H9 (cell line): ENCODE results near the gene CALHM1. TPM values are rescaled to one million over a fixed set of nuclear protein-coding genes. Genes with fewer than 3 reads are reported as not detected.

Experiments
- DNase-seq: peaks from one replicate; pipeline ENCODE4 v3.0.0-alpha.2; 2017
- H2AFZ ChIP-seq: one replicate; pipeline ENCODE4 v1.6.1; 2013; ENCODE audit warnings: mild to moderate bottlenecking, low read length, control low read depth, moderate library complexity
- H2AK5ac ChIP-seq: 2 replicates; pipeline ENCODE4 v1.6.1; 2013; ENCODE audit warnings: low read length, control low read depth, mixed read lengths; ENCODE audit not compliant: insufficient read length
- H2BK120ac ChIP-seq: one replicate; pipeline ENCODE4 v1.6.1; 2013; ENCODE audit warnings: low read depth, mild to moderate bottlenecking, low read length, control low read depth, inconsistent platforms; ENCODE audit not compliant: poor library complexity, severe bottlenecking
- H2BK12ac ChIP-seq: 2 replicates; pipeline ENCODE4 v1.6.1; 2013; ENCODE audit warnings: low read length, control low read depth, mixed read lengths, low read depth; ENCODE audit not compliant: insufficient read length
- H2BK15ac ChIP-seq: 2 replicates; pipeline ENCODE4 v1.6.1; 2013; ENCODE audit warnings: low read depth, low read length, control low read depth
- H2BK20ac ChIP-seq: one replicate; pipeline ENCODE4 v1.6.1; 2013; ENCODE audit warnings: low read depth, mild to moderate bottlenecking, low read length, control low read depth, inconsistent platforms; ENCODE audit not compliant: poor library complexity, severe bottlenecking
- H2BK5ac ChIP-seq: 2 replicates; pipeline ENCODE4 v1.6.1; 2013; ENCODE audit warnings: low read length, control low read depth, mixed read lengths; ENCODE audit not compliant: insufficient read length
- H3K14ac ChIP-seq: 2 replicates; pipeline ENCODE4 v1.6.1; 2013; ENCODE audit warnings: low read length, control low read depth; ENCODE audit not compliant: insufficient read depth
- H3K18ac ChIP-seq: 2 replicates; pipeline ENCODE4 v1.6.1; 2013; ENCODE audit warnings: low read depth, mild to moderate bottlenecking, mixed read lengths, low read length, control low read depth; ENCODE audit not compliant: insufficient read length
- H3K23ac ChIP-seq: 2 replicates; pipeline ENCODE4 v1.6.1; 2013; ENCODE audit warnings: low read length, control low read depth, mixed read lengths, low read depth; ENCODE audit not compliant: insufficient read length
- H3K23me2 ChIP-seq: 2 replicates; pipeline ENCODE4 v1.6.1; 2013; ENCODE audit warnings: low read depth, mild to moderate bottlenecking, mixed read lengths, low read length, control low read depth; ENCODE audit not compliant: insufficient read length, poor library complexity, severe bottlenecking
- H3K27ac ChIP-seq: 2 replicates; pipeline ENCODE4 v1.5.1; 2013; ENCODE audit warnings: low read length, control low read depth, mixed read lengths, low read depth; ENCODE audit not compliant: insufficient read length
- H3K27me3 ChIP-seq: 2 replicates; pipeline ENCODE4 v1.6.1; 2013; ENCODE audit warnings: low read length, control low read depth, inconsistent platforms; ENCODE audit not compliant: insufficient read depth
- H3K4ac ChIP-seq: 2 replicates; pipeline ENCODE4 v1.6.1; 2013; ENCODE audit warnings: low read depth, mild to moderate bottlenecking, control low read depth, inconsistent platforms, low read length, moderate library complexity
- H3K4me1 ChIP-seq: 2 replicates; pipeline ENCODE4 v1.6.1; 2013; ENCODE audit warnings: low read length, control low read depth, inconsistent platforms; ENCODE audit not compliant: insufficient read depth
- H3K4me2 ChIP-seq: 2 replicates; pipeline ENCODE4 v1.6.1; 2013; ENCODE audit warnings: low read length, control low read depth, mixed read lengths; ENCODE audit not compliant: insufficient read length, insufficient read depth
- H3K56ac ChIP-seq: 2 replicates; pipeline ENCODE4 v1.6.1; 2013; ENCODE audit warnings: low read depth, mild to moderate bottlenecking, mixed read lengths, low read length, control low read depth; ENCODE audit not compliant: insufficient read length
- H3K79me1 ChIP-seq: 2 replicates; pipeline ENCODE4 v1.6.1; 2013; ENCODE audit warnings: low read depth, mild to moderate bottlenecking, moderate library complexity, low read length, control low read depth, inconsistent platforms; ENCODE audit not compliant: insufficient read depth, poor library complexity, severe bottlenecking
- H3K79me2 ChIP-seq: 2 replicates; pipeline ENCODE4 v1.6.1; 2013; ENCODE audit warnings: low read length, control low read depth, inconsistent platforms; ENCODE audit not compliant: insufficient read depth
- H3K9ac ChIP-seq: 2 replicates; pipeline ENCODE4 v1.6.1; 2013; ENCODE audit warnings: low read length, control low read depth, mixed read lengths; ENCODE audit not compliant: insufficient read length; ENCODE audit errors: extremely low read depth
- H3K9me3 ChIP-seq: one replicate; pipeline ENCODE4 v1.6.1; 2013; ENCODE audit warnings: low read depth, low read length, inconsistent platforms; ENCODE audit not compliant: control insufficient read depth
- H3T11ph ChIP-seq: one replicate; pipeline ENCODE4 v1.6.1; 2013; ENCODE audit warnings: mild to moderate bottlenecking, low read length, control low read depth, inconsistent platforms
- H4K20me1 ChIP-seq: one replicate; pipeline ENCODE4 v1.6.1; 2013; ENCODE audit not compliant: control insufficient read depth, insufficient read length, insufficient read depth
- H4K5ac ChIP-seq: 2 replicates; pipeline ENCODE4 v1.6.1; 2013; ENCODE audit warnings: low read depth, mild to moderate bottlenecking, mixed read lengths, low read length, control low read depth; ENCODE audit not compliant: insufficient read length
- H4K8ac ChIP-seq: replicated peaks from 2 replicates; pipeline ENCODE4 v1.6.1; 2013; ENCODE audit warnings: low read length, control low read depth, mixed read lengths, low read depth; ENCODE audit not compliant: insufficient read length
- H4K91ac ChIP-seq: 2 replicates; pipeline ENCODE4 v1.6.1; 2013; ENCODE audit warnings: low read depth, mild to moderate bottlenecking, moderate library complexity, mixed read lengths, low read length, control low read depth; ENCODE audit not compliant: insufficient read length
- H3K27ac Mint-ChIP-seq, 3 experiments: 2 replicates in 2 of 3; 3 replicates in 1 of 3; pipeline ENCODE4 v1.8.0; 2020 to 2021; ENCODE audit warnings: mixed read lengths in 3 of 3, mild to moderate bottlenecking in 1 of 3, moderate library complexity in 1 of 3
- H3K27me3 Mint-ChIP-seq: 2 replicates; pipeline ENCODE4 v1.8.0; 2021; ENCODE audit warnings: low read depth, mild to moderate bottlenecking, moderate library complexity, mixed read lengths
- H3K36me3 Mint-ChIP-seq, 3 experiments: 2 replicates in 2 of 3; 3 replicates in 1 of 3; pipeline ENCODE4 v1.8.0; 2020 to 2021; ENCODE audit warnings: low read depth in 3 of 3, mixed read lengths in 3 of 3; ENCODE audit not compliant: insufficient read depth in 1 of 3
- H3K4me1 Mint-ChIP-seq, 2 experiments: 2 replicates each; pipeline ENCODE4 v1.8.0; 2020; ENCODE audit warnings: mixed read lengths in 2 of 2
- H3K4me3 Mint-ChIP-seq, 2 experiments: 2 replicates in 1 of 2; 3 replicates in 1 of 2; pipeline ENCODE4 v1.8.0; 2020 to 2021; ENCODE audit warnings: mild to moderate bottlenecking in 2 of 2, mixed read lengths in 2 of 2, moderate library complexity in 1 of 2
- H3K9me3 Mint-ChIP-seq, 2 experiments: 2 replicates in 1 of 2; 3 replicates in 1 of 2; pipeline ENCODE4 v1.8.0; 2020; ENCODE audit warnings: mild to moderate bottlenecking in 2 of 2, mixed read lengths in 2 of 2, moderate library complexity in 1 of 2
- WGBS: extraction: QIAGEN DNeasy Blood & Tissue Kit; methylation state at CpG from one replicate; pipeline ENCODE4 v1.1.7; 2013; ENCODE audit warnings: missing lambda C conversion rate, low lambda C conversion rate, mixed read lengths; ENCODE audit not compliant: insufficient read length; ENCODE audit errors: extremely low coverage; 5-methylcytosine and 5-hydroxymethylcytosine counted together
- total RNA-seq: library from RNA; stranded (reverse); gene quantifications from 2 replicates; pipeline ENCODE4 v1.2.1, GENCODE V29; 2021
- TF ChIP-seq, protein P1 (sequence below): fragments of 200-600 bp; sonication (generic); conservative IDR thresholded peaks from 3 replicates; pipeline ENCODE4 v1.8.0; 2021; ENCODE audit warnings: antibody characterized with exemption, mild to moderate bottlenecking

CALHM1 gene
- total RNA-seq, 1 experiment from 2014 or later, result 0.13 TPM

DNA sequence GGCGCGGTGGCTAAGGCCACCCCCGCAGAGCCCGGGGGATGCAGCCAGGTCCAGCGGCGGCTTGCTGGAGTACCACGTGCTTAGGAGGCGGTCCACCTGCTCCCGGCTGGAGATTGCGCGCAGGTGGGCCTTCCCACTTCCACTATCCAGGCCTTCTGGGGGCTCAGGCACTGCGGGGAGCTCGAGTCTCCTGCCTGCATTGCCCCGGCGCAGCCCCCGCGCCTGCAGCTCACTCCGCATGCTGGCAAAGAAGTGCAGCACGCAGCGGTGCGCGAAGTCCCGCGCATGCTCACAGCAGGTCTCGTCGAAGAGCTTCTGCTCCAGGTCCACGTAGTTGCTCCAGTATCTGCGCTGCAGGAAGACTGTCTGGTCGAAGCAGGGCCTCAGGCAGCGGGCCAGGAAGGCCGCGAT is 14.6 kb upstream of the CALHM1 start:
- H3K79me1 ChIP-seq, result no peaks in the 10 kb centered on the region
- H4K20me1 ChIP-seq, result no peaks in the 10 kb centered on the region
- no peak overlapping the region for H4K8ac ChIP-seq
- H3K14ac ChIP-seq, result peak overlapping the region; percentile 10; the same call in 1 of the 2 replicates
- no peak overlapping the region for H3K4ac ChIP-seq
- no peaks in the 10 kb centered on the region for H3K79me2 ChIP-seq
- H3K4me2 ChIP-seq, result no peak overlapping the region
- no peak overlapping the region for H2AK5ac ChIP-seq
- no peak overlapping the region for H3K56ac ChIP-seq
- no peak overlapping the region for H2BK12ac ChIP-seq
- no peak overlapping the region for H4K5ac ChIP-seq
- no peak overlapping the region for H2AFZ ChIP-seq
- H3K27me3 ChIP-seq, result no peaks in the 10 kb centered on the region
- H3K27ac ChIP-seq, result no peak overlapping the region
- H3K23me2 ChIP-seq, result no peaks in the 10 kb centered on the region
- Mint-ChIP-seq H3K4me1 (peaks cover 23 to 37% of the 10 kb centered on the region in 2 experiments), H3K27ac (no peak overlapping the region; a peak in 1 of 7 replicates), H3K9me3 (no peaks in the 10 kb centered on the region), H3K4me3 (no peak overlapping the region), H3K36me3 (no peaks in the 10 kb centered on the region), H3K27me3 (peaks cover 4% of the 10 kb centered on the region)
- H2BK15ac ChIP-seq, result no peak overlapping the region
- TF ChIP-seq, protein P1, sequence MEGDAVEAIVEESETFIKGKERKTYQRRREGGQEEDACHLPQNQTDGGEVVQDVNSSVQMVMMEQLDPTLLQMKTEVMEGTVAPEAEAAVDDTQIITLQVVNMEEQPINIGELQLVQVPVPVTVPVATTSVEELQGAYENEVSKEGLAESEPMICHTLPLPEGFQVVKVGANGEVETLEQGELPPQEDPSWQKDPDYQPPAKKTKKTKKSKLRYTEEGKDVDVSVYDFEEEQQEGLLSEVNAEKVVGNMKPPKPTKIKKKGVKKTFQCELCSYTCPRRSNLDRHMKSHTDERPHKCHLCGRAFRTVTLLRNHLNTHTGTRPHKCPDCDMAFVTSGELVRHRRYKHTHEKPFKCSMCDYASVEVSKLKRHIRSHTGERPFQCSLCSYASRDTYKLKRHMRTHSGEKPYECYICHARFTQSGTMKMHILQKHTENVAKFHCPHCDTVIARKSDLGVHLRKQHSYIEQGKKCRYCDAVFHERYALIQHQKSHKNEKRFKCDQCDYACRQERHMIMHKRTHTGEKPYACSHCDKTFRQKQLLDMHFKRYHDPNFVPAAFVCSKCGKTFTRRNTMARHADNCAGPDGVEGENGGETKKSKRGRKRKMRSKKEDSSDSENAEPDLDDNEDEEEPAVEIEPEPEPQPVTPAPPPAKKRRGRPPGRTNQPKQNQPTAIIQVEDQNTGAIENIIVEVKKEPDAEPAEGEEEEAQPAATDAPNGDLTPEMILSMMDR, result no peak
- DNase-seq, result no peak
- no peak overlapping the region for H3K9ac ChIP-seq
- WGBS, result no CpG with 5 or more reads among the region's 32 CpGs
- no peak overlapping the region for H3K23ac ChIP-seq
- H4K91ac ChIP-seq, result no peak overlapping the region
- no peak overlapping the region for H2BK20ac ChIP-seq
- no peaks in the 10 kb centered on the region for H3K9me3 ChIP-seq
- H3K4me1 ChIP-seq, result no peaks in the 10 kb centered on the region; the same call in 1 of the 2 replicates
- no peak overlapping the region for H2BK5ac ChIP-seq
- no peak overlapping the region for H3K18ac ChIP-seq
- no peak overlapping the region for H3T11ph ChIP-seq
- no peak overlapping the region for H2BK120ac ChIP-seq
